ENCODE measurements around the gene SYNDIG1L. TPM values are rescaled to one million over a fixed set of nuclear protein-coding genes. Genes with fewer than 3 reads are reported as not detected.
"Not testable (repeated sequence)": the region's sequence is repeated elsewhere in the genome, so short reads cannot be mapped to it uniquely, and the experiment has no call there.

The SYNDIG1L gene
- not detected for total RNA-seq
- long read RNA-seq, result 0 reads

- DNase-seq (ENCODE audit: low spot score), result no peak
These were observed at the start of gene SYNDIG1L for GRCh38 chr14:74426202-74426582. Gene SYNDIG1L, minus strand, starts transcription at chr14:74426210. Its CDS starts 16,466 bp downstream, at chr14:74409744.

GRCh38 chr14:74475678-74476077 is 49.7 kb upstream of the SYNDIG1L start:
- DNase-seq (ENCODE audit: low spot score), result no peak

- no peak for DNase-seq (ENCODE audit: low spot score)
These were observed 48.4 kb upstream of the SYNDIG1L start for GRCh38 chr14:74474376-74474775.

- no peak for DNase-seq (ENCODE audit: low spot score)
These were observed 46.6 kb upstream of the SYNDIG1L start for GRCh38 chr14:74472601-74473000.

GRCh38 chr14:74469548-74470518 is 43.8 kb upstream of the SYNDIG1L start:
- DNase-seq (ENCODE audit: low spot score), result no peak

- peak; percentile 39 for DNase-seq (ENCODE audit: low spot score)
These were observed 42.5 kb upstream of the SYNDIG1L start for GRCh38 chr14:74468513-74468912.

GRCh38 chr14:74465335-74465734 is 39.3 kb upstream of the SYNDIG1L start:
- no peak for DNase-seq (ENCODE audit: low spot score)

- peak; percentile 81 for DNase-seq (ENCODE audit: low spot score)
These were observed 38.8 kb upstream of the SYNDIG1L start for GRCh38 chr14:74464785-74465184.

GRCh38 chr14:74463697-74464096 is 37.7 kb upstream of the SYNDIG1L start:
- DNase-seq (ENCODE audit: low spot score), result peak; percentile 43

- DNase-seq (ENCODE audit: low spot score), result no peak
These were observed 37.0 kb upstream of the SYNDIG1L start for GRCh38 chr14:74462993-74463392.

GRCh38 chr14:74459976-74460375 is 34.0 kb upstream of the SYNDIG1L start:
- DNase-seq (ENCODE audit: low spot score), result no peak

- DNase-seq (ENCODE audit: low spot score), result no peak
These were observed 33.4 kb upstream of the SYNDIG1L start for GRCh38 chr14:74459289-74459946.

- no peak for DNase-seq (ENCODE audit: low spot score)
These were observed 31.5 kb upstream of the SYNDIG1L start for GRCh38 chr14:74457565-74457895.

GRCh38 chr14:74456684-74457564 is 30.9 kb upstream of the SYNDIG1L start:
- DNase-seq (ENCODE audit: low spot score), result no peak

GRCh38 chr14:74454397-74454796 is 28.4 kb upstream of the SYNDIG1L start:
- DNase-seq (ENCODE audit: low spot score), result not testable (repeated sequence)

GRCh38 chr14:74444866-74445265 is 18.9 kb upstream of the SYNDIG1L start:
- DNase-seq (ENCODE audit: low spot score), result peak; percentile 12

GRCh38 chr14:74442757-74443156 is 16.7 kb upstream of the SYNDIG1L start:
- no peak for DNase-seq (ENCODE audit: low spot score)

- DNase-seq (ENCODE audit: low spot score), result no peak
These were observed 15.1 kb upstream of the SYNDIG1L start for GRCh38 chr14:74441113-74441512.

- DNase-seq (ENCODE audit: low spot score), result no peak
These were observed 12.4 kb upstream of the SYNDIG1L start for GRCh38 chr14:74438351-74438915.

- DNase-seq (ENCODE audit: low spot score), result no peak
These were observed 11.6 kb upstream of the SYNDIG1L start for GRCh38 chr14:74437496-74438053.

GRCh38 chr14:74434294-74434693 is 8.3 kb upstream of the SYNDIG1L start:
- no peak for DNase-seq (ENCODE audit: low spot score)

Data from mesenteric fat pad (tissue), 1 donor.